ENCODE data around the gene ZCCHC24.

The ZCCHC24 gene

DNA sequence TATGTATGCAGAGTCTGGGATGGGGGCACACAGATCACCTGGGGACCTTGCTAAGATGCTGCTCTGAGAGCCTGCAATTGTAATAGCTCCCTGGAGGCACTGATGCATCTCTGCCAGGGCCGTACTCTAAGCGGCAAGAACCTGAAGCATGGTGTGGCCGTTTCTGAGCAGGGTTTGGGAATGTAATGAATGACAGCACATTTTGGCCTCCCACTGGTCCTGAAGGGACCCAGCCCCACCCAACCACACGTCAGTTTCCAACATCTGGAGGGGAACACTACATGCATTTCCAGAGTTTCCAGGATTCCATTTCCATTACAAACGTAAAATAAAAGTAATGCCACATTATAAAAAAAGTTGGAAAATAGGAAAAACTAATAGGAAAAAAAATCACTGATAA lies 14.0 kb downstream of the ZCCHC24 start:
- DNase-seq (ENCODE audit: low spot score): no peak

DNA sequence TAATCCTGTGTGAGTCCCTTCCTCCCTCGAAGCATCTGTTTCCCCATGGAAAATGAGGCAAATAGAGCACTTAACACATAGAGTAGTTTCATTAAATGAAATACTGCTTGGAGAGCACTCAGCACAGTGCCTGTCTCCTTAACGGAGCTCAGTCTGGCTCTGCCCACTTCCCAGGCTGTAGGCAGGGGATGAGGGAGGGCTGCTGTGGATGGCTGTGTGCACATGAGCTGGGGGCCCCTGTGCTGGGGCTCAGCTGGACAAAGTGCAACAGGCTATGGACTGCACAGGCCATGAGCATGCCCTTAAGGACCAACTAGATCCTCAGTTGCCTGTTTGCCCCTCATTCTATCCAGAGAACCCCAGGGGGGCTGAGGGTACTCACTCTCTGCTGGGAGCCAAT lies 14.5 kb downstream of the ZCCHC24 start:
- no peak for DNase-seq (ENCODE audit: low spot score)

DNA sequence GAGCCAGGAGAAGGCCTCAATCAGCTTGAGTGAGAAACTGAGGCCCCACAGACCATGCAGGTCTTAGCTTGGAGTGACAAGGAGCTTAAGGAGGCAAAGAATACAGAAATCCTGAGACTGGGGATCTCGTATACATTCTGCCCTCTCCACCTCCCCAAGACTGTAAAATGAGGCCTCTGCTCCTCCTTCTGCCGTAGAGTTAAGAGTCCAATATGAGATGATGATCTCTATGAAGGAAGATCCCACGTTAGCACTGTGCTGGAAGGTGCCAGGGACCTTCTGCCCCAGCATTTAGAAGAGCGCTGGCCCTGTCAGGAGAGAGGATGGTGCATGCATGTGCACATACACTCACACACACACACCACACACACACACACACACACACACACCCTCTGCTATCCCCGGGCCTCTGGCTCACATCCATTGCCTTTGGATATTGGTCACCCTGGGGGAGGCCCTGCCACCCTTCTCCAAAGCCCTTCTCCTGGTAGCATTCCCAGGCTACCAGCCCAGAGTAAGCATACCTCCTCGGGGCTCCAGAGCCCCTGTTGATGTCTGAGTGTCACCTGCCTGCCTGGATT lies 15.0 kb downstream of the ZCCHC24 start:
- DNase-seq (ENCODE audit: low spot score): no peak

DNA sequence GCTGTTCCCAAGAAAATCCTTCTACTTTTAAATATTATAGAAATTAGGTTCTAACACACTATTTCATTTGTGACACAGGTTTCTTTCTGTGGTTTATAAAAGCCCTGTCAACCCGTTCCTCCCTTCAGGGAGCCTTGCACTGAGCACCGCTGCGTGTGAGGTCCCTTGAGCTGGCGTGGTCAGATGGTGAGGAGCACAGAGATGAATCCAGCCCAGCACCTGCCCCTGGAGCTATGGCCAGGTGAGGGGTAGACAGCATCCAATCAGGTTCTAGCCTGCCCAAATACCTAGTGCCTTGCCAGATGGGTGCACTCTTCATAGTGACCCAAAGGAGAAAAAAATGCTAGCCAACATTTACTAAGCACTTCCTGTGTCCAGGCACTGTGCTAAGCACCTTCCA lies 15.7 kb downstream of the ZCCHC24 start:
- DNase-seq (ENCODE audit: low spot score): no peak

DNA sequence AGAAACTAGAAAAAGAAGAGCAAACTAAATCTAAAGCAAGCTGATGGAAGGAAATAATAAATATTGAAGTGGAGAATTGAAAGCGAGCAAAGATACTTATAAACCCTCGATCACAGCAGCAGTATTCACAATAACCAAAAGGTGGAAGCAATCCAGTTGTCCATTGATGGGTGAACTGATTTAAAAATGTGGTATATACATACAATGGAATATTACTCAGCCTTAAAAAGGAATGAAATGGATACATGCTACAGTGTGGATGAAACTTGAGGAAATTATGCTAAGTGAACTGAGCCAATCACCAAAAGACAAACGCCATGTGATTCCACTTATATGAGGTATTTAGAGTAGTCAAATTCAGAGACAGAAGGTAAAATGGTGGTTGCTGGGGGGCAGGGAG lies 17.5 kb downstream of the ZCCHC24 start:
- no peak for DNase-seq (ENCODE audit: low spot score)

DNA sequence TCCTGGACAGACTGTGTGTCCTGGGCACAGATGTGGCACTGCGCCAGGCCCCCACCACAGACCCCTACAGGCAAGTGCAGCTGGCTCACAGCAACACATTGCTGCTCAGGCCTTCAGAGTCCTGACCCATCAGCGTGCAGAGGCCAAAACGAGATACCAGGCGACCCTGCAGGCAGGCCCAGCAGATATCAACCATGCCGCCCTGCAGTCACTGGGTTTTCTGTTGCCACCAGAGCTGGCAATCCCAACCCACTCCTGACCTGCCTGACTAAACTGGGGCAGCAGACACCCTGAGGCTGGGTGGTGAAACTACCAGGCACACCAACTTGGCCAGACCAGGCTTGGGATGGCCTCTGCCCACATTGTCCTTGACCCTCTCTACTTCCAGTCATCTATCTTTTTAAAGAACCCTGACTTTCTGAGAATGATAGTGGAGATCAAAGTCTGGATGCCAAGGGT lies 20.3 kb downstream of the ZCCHC24 start:
- DNase-seq (ENCODE audit: low spot score): no peak

DNA sequence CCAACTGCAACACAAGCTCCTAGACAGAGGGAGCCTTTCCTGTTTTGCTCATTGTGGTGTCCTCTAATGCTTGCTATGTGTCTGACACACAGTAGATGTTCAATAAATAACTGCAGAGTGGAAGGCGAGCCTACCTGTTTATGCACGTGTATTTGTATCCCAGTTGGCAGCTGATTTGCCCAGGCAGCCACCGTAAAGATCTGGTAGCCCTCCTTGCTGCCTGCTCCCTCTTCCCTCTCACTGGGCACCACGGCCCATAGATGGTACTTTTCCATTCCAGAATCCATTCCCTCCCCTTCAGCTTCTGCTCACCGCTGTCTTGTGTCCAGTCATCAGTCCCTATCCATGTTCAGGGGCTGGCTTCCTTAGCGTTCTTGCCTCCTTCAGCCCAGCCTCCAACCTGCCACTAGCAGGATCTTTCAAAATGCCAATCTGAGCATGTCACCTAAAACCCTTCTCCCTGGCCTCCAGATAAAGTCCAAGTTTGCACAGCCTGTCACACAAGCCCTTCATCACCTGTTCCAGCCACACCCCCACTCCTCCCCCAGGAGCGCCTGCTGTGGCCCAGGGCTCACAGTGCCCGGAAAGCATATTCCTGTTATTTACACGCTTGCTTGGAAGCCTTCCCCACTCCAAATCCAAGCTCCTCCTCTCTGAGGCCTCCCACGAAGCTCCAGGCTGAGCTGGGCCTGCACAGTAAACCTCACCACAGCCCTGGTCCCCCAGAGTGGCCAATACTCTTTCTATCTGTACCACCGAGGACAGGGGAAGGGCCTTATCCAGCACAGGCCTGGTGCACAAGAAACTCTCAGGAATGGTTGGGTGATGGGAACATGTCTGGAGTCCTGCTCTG lies 21.0 kb downstream of the ZCCHC24 start:
- no peak for DNase-seq (ENCODE audit: low spot score)

DNA sequence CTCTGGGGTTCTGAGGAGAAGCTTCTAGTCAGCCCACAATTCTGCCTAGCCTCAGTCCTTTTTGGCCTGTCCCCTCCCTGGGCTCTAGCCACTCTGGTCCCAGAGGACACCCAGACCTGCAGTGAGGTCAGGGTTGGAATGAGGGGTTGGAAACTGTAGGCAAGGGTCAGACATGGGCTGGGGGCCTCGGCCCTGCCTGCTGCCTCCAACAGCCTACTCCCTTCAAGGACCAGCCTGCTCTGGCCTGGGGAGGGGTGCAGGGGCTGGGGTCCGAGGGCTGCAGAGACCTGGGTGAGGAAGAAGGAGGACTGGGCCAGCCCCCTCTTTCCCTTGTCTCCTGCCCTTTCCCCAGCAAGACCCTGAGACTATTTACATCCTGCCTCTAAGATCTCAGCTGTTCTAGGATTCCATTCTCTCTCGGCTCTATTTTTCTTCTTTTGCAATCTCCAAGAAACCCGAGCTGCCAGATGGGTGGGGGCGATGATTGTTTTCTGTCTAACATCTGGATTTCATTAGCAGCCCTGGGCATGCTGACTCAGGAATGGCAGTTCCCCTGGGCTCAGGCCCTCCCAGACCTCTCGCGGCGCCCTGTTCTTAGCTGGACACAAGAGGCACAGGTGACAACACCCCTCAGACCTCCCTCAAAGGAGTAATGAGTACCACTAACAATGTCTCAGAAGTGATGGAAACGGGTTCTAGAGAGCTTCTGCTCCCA lies 23.1 kb downstream of the ZCCHC24 start:
- DNase-seq (ENCODE audit: low spot score): no peak

DNA sequence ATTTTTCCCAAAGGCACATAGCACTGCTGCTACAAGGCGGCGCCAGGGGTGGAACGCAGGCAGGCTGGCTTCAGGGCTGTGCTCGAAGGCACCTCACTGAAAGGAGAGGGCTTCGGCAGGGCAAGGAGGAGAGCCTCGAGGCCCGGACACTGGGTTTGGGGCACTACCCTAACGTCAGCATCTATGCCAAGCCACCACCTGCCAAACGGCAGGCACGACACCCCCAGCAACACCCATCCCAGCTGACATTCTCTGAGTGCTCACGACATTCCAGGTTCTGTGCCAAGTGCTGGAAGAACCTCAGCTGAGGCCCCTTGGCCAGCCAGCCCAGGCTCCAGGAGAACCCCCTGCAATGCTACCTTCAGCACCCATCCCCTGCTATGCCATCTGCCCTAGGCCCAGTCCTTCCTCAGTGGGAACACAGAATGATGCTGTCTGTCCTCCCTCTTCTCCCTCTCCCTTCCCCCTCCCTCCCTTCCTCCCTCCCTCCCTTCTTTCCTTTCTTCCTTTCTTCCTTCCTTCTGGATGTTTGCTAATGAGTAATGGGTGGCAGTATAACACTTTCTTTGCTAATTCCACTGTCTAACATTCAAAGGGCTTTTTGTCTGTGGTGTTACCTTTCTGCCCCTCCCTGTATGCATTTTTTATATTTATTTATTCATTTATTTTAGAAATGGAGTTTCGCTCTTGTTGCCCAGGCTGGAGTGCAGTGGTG lies 24.3 kb downstream of the ZCCHC24 start:
- DNase-seq (ENCODE audit: low spot score): no peak

DNA sequence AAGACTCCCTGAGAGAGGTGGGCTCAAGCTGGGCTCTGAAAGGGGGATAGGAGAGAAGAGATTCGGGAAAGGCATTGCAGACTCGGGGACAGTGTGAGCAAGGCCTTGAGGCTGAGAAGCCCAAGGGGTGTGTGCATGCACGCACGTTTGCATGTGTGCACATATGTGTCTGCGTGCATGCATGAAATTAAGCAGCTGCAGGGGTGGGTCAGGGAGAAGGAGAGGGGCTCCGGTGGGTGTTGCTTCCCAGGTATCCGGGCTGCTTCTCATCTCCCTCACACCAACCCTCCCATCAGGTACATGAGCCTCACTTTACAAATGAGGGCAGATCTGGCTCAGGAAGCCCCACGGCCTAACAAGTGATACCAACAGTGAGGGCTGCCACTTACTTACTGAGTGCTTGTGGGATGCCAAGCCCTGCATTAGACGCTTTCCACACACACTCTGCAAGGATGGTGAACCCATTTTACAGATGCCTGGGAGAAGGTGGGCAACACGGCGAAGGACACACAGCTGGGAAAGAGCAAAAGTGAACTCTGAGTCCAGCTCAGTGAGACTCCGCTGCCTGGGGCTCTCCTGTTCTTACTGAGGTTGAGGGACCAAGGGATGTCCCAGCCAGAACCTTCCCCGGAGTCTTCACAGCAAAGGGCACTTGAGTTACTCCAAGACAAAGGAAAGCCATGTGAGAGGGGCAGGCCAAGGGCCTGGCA lies 26.4 kb downstream of the ZCCHC24 start:
- no peak for DNase-seq (ENCODE audit: low spot score)

DNA sequence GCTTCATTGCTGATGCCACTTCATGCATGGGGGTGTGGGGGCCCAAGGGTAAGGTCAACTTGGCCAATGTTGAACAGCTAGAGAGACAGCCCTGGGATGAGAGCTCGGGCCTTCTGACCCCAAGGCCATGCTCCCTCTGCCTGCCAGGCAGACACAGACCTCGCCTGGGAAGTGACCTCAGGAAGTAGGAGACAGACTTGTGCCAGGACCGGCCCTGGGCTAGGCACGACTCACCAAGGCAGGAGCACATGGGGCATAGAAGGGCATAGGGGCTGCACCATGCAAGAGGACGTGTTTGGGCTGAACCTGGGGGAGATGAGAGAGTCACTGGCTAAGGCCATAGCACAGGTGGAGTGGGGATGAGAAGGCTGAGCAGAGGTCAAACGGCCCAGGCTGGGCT lies 27.1 kb downstream of the ZCCHC24 start:
- no peak for DNase-seq (ENCODE audit: low spot score)

DNA sequence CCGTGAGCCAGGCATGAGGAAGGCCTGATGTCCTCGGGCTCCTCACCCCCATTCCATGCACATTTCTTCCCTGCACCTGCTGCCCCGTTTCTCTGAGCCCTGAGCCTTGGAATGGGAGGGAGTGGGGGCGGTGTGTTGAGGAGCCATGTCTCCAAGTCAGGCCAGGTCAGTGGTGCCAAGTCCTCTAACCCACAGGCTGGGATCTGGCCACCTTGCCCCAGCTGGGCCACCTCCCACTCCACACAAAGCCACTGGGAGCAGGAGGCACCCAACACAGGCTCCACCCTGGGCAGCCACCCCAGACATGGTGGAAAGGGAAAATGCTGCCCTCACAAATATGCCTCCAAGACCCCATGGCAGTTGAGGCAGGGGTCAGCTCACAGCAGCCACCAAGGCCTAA lies 27.7 kb downstream of the ZCCHC24 start:
- DNase-seq (ENCODE audit: low spot score): no peak

DNA sequence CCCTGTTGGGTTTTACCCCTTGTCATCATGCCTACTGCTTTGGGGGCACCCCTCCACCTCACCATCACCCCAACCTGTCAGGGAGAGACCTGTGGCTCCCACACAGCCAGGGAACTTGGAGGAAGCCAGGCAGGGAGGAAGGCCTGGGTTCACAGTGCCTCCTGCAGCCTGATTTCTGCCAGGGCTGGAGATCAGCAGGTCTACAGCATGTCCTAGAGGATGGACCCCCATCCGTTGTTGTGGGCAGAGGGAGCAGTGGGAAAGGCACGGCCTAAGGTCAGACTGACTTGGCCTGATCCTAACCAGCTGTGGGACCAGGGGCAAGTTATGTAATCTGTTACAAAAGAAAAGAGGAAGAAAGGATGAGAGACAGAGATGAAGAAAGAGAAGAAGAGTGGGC lies 28.2 kb downstream of the ZCCHC24 start:
- no peak for DNase-seq (ENCODE audit: low spot score)

DNA sequence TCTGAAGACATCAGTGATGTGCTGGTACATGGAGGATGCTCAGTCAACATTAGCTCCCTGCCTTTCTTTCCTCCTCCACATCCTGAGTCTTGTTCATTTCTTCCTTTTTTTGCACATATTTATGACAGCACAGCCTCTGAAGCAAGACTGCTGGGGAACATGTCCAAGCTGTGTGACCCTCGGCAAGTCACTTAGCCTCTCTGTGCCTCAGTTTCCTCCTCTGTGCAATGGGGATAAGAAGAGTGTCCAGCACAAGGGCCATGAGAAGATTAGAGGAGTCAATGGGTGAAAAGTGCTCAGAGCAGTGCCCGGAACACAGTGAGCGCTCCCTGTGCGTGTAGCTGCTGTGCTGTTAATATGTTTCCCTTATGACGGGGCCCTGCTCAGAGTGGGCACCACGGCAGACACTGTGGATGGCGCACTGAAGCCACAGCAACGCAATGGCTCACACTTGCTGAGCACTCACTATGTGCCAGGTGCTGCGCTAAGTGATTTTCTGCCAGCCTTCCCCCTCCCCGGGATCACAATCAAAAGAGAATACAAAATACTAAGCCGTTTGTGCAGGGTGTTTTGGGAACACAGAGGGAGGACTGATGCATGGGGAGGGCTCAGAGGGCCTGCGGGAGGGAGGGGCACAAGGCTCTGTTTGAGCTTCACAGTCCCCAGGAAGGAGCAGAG lies 28.7 kb downstream of the ZCCHC24 start:
- DNase-seq (ENCODE audit: low spot score): no peak

DNA sequence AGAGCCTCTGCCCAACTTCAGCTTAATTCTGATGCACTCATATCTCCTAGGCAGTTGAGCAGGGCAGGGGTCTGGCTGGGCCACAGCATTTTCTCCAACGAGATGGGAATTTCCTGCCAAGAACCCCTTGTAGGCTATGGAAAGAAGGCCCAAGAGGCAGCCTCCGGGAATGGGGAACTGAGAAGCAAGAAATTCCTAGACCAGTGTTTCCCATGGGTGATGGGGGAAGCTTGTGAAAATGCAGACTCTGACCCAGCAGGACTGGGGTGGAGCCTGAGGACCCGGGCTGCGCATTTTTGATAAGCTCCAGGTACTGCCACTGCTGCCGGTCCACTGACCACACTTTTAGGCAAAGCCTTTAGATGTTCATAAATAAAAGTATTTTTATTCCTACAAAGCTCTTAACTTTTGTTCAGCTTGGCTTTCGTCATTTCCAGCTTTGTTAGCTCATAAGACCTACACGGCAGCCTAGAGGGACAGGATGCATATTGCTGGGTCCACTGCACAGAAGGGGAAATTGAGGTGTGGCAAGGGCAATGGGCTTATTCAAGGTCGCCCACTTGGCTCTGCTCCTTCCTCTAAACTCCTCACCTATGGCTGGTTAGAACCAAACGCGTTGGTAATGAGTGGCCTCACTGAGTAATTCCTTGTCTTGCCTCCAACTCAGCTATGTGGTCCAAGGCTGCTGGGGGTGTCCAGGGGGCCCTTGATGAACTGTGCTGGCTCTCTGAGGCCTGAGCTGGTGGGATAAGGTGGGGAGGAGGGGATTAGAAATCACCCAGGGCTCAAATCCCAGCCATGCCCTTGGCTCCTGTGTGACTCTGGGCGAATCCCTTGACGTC lies 29.5 kb downstream of the ZCCHC24 start:
- no peak for DNase-seq (ENCODE audit: low spot score)

DNA sequence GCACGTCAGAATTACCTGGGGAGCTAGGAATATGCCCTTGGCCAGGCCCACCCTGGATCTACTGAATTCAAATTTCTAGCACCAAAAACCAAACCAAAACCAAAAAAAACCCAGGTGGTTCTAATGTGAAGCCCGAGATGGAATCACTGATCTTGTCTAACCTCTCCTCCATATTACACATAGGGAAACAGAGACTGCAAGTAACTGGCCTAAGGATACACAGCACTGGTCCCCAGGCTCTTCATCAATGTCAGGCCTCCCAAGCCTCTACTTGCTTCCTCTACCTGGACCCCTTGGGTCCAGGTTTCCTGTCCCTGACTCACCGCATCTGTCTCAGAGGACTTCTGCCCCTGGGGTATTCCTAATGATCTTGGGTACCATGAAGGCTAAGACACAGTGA lies 30.7 kb downstream of the ZCCHC24 start:
- no peak for DNase-seq (ENCODE audit: low spot score)

DNA sequence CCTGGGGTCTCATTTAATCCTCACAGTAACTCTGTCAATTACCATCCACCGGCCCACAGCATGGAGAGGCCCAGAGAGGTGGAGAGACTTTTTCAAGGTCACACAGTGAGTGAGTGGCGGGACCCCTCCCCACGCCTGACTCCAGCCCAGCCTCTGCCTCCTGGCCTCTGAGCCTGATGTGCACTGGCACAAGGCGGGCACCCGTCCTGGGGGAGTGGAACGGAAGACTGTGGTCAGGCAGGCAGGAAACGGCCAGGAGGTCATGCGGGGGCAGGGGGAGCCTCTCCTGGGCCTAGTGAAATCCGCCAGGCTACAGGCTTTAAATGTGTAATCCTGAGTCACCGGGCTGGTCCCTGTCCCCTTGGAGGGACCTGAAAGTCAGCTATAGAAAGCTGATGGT lies 32.2 kb downstream of the ZCCHC24 start:
- DNase-seq (ENCODE audit: low spot score): peak; percentile 77

DNA sequence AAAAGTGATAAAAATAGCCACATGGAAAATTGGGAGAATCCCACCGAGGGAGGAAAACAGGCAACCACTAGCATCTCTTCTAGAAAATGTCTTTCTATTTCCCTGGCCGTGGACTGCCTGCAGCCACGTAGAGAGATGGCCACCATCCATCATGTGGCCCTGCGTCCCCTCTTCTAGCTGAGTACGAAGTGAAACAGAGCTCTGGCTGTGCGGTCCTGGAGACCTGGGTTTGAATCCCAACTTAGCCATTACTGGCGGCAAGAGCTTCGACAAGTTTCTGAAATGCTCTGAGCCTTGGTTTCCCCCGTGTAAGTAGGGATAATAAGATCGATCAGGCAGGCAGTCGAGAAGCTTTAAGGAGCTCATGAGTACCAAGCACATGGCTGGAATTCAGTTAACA lies 32.9 kb downstream of the ZCCHC24 start:
- no peak for DNase-seq (ENCODE audit: low spot score)

DNA sequence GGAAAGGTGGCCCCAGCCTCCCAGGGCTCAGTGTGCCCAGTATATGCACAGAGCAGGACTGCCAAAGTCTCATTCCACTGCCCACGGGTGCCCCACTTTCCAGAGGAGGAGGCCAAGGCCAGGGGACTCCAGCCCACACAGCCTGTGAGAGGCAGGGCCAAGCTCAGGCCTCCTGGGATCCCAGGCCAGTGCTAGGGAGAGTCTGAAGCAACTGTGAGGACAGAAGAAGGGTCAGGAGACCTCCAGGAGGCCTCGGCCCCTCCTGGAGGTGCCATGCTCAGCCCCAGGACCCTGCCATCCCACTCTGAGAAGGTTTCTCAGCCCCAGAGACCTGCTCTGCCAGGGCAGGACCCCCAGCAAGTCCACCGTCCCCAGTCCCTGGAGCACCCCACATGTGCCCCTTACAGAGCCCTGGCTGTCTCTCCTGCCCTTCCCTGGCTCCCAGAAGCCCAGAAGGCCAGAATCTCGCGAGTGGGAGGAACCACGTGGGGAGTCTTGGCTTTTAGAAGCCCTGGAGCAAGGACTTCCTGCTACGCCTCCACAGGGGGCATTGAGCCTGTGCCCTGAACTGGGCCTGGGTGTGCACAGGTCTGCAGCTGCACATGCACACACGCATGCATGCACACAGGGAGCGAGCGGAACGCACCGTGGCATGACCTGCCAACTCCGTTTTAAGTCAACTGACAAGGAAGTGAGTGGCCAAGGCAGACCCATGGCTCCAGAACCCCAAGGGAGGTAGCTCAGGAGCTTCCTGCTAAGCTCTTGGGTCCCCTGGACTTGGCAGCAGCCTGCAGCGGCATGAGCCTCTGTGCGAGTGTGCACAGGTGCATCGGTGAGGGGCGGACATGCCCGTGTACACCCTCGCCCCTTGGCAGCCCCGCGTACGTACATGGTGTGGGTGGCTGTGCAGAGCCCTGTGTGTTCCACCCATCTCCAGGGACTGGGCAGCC lies 33.6 kb downstream of the ZCCHC24 start:
- DNase-seq (ENCODE audit: low spot score): no peak

All from SW480 (cell line).